Gastroesophageal sphincter (tissue), 3 donors: Measurements from ENCODE around the gene SNRNP200.

Source experiments
- CTCF ChIP-seq, 4 experiments: fragments of 200-600 bp in 2 of 4; fragments of 450-650 bp in 2 of 4; sonication (generic) in 1 of 4; IDR thresholded peaks; one replicate each; pipeline ENCODE4 v1.5.1; 2017 to 2019; ENCODE audit warnings: antibody characterized with exemption in 4 of 4, mild to moderate bottlenecking in 2 of 4, moderate library complexity in 2 of 4
- EP300 ChIP-seq: sonication (generic); formaldehyde crosslinking; IDR thresholded peaks from one replicate; pipeline ENCODE4 v1.6.1; 2017; ENCODE audit warnings: antibody characterized with exemption, mild to moderate bottlenecking
- POLR2A ChIP-seq, 2 donors: fragments of 450-650 bp; IDR thresholded peaks; one replicate each; pipeline ENCODE4 v1.6.1; 2017; ENCODE audit warnings: antibody characterized with exemption in 2 of 2, mild to moderate bottlenecking in 2 of 2, moderate library complexity in 1 of 2

GRCh38 chr2:96271995-96272394 lies 33.4 kb downstream of the SNRNP200 start:
- no peak for TF ChIP-seq CTCF (IDR thresholded peaks at IDR 0.05)
- TF ChIP-seq EP300: no peak
- TF ChIP-seq POLR2A (IDR thresholded peaks at IDR 0.05): no peak
